Stimulated activated CD4-positive, alpha-beta T cell treated with anti-CD3 and anti-CD28 coated beads, TNF-alpha, amount 100 ng/mL, for 24 hours (primary cell): ENCODE results near the gene OR8B2.
"Not testable (repeated sequence)": the region's sequence is repeated elsewhere in the genome, so short reads cannot be mapped to it uniquely, and the experiment has no call there.

ENCODE experiments used
- DNase-seq, 3 experiments: peaks; one replicate each; pipeline ENCODE4 v3.0.0-alpha.2; 2020; ENCODE audit warnings: low read depth in 3 of 3

The OR8B2 gene

GRCh38 chr11:124384399-124384798, at the start of gene OR8B2:
OR8B2 (minus strand) TSS chr11:124384499; CDS start chr11:124383343, 1,156 bp downstream.
- DNase-seq = no peak

GRCh38 chr11:124429599-124429998, 45.3 kb upstream of the OR8B2 start:
- DNase-seq = no peak

GRCh38 chr11:124424384-124424921, 40.2 kb upstream of the OR8B2 start, which contains the start of gene OR8B4:
OR8B4 (minus strand) TSS chr11:124424871; CDS start chr11:124424871, 0 bp downstream.
- no peak for DNase-seq

- no peak for DNase-seq
Observed at GRCh38 chr11:124421043-124421442, 36.7 kb upstream of the OR8B2 start.

- DNase-seq = no peak
Observed at GRCh38 chr11:124415356-124415923, 31.1 kb upstream of the OR8B2 start.

GRCh38 chr11:124409906-124410305, 25.6 kb upstream of the OR8B2 start:
- DNase-seq = no peak

- DNase-seq = no peak
Observed at GRCh38 chr11:124405581-124405980, 21.3 kb upstream of the OR8B2 start.

- DNase-seq = not testable (repeated sequence)
Observed at GRCh38 chr11:124403186-124403585, 18.9 kb upstream of the OR8B2 start.

GRCh38 chr11:124402326-124402922, 18.1 kb upstream of the OR8B2 start:
- DNase-seq = peak; percentile 2 to 52 (median 9)

GRCh38 chr11:124398924-124399323, 14.6 kb upstream of the OR8B2 start, which contains the start of gene OR8B3:
OR8B3 (minus strand) TSS chr11:124399024; CDS start chr11:124397351, 1,673 bp downstream.
- no peak for DNase-seq

GRCh38 chr11:124396847-124397246, 12.5 kb upstream of the OR8B2 start:
- not testable (repeated sequence) for DNase-seq

- no peak for DNase-seq
Observed at GRCh38 chr11:124394408-124394807, 10.1 kb upstream of the OR8B2 start.

GRCh38 chr11:124382857-124383256, 1.4 kb downstream of the OR8B2 start:
- DNase-seq = not testable (repeated sequence)

GRCh38 chr11:124380585-124380984, 3.7 kb downstream of the OR8B2 start:
- no peak for DNase-seq

GRCh38 chr11:124376280-124376679, 8.0 kb downstream of the OR8B2 start:
- no peak for DNase-seq

- DNase-seq = no peak
Observed at GRCh38 chr11:124359566-124359965, 24.7 kb downstream of the OR8B2 start.

GRCh38 chr11:124346311-124346955, 37.9 kb downstream of the OR8B2 start:
- no peak for DNase-seq

- no peak for DNase-seq
Observed at GRCh38 chr11:124344346-124344745, 40.0 kb downstream of the OR8B2 start.

- DNase-seq = no peak
Observed at GRCh38 chr11:124340142-124340447, 44.2 kb downstream of the OR8B2 start.

- no peak for DNase-seq
Observed at GRCh38 chr11:124339396-124340141, 44.7 kb downstream of the OR8B2 start.
